GM18861 (cell line): ENCODE data around the gene DMRT2.

Experiments used
- ATAC-seq: cut with Tn5 transposase; IDR thresholded peaks from one replicate; pipeline ENCODE4 v1.9.1; 2021; ENCODE audit not compliant: unreplicated experiment

Gene DMRT2

GRCh38 chr9:1050125-1050895, at the start of gene DMRT2:
DMRT2 (plus strand) TSS chr9:1050357; CDS start chr9:1051614, 1,257 bp downstream.
- ATAC-seq = no peak

GRCh38 chr9:1001838-1002237, 48.3 kb upstream of the DMRT2 start:
- no peak for ATAC-seq

DNA sequence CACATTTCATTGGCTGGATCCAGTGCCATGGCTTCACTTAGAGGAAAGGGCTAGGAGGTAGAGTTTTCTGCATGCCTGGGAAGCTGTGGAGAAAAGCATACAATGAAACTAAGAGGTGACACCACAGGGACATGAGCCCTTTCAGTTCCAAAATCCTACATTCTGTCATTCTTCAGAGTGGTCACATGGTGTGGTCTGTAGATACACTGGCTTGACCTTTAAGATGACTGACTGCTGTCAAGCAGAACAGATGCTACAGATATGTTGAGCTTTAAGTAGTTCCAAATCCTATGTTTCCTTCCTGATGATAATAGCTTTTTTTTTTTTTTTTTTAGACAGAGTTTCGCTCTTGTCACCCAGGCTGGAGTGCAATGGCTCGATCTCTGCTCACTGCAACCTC, 47.5 kb upstream of the DMRT2 start:
- ATAC-seq = no peak

DNA sequence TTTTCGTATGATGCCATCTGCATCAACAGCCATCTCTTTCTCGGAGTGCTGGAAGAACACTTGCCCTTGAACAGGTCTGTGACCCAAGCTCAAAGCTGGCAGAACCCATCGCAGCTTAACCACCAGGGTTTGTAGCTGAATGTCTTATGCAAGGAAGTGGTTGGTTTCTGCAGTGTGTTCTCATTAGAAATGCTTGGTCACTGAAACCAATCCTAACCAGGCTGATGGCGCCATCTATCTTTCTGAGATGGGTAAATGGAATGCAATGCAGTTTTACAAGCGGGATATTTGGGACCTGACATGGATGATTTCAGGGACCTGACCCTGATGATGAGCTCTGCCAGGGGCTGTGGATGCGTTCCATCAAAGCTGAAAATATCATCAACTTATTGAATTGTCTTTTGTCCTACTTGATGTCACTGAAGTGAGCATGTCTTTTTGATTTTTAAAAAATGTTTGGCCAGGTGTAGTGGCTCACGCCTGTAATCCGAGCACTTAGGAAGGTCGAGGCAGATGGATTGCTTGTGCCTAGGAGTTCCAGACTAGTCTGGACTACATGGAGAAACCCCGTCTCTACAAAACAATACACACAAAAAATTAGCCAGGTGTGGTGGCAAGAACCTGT, 45.0 kb upstream of the DMRT2 start:
- ATAC-seq = peak; percentile 71

DNA sequence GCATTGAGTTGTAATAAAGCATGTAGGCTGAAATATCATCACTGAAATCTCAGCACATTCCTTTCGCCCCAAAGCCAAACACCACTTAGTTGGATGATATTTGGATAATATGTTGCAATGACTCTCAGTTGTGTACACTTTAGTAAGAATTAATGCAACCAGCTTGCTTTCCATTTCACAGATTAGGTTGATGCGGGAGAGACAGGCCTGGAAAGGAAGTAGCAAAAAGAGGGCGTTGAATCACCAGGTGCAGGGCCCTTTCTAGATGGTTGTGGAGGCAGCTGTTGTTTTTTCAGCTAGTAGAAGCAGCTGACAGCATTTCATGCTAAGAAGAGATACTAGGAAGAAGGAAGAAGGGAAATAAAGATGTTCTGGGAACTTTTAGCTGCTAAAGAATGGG, 42.8 kb upstream of the DMRT2 start:
- ATAC-seq = no peak

DNA sequence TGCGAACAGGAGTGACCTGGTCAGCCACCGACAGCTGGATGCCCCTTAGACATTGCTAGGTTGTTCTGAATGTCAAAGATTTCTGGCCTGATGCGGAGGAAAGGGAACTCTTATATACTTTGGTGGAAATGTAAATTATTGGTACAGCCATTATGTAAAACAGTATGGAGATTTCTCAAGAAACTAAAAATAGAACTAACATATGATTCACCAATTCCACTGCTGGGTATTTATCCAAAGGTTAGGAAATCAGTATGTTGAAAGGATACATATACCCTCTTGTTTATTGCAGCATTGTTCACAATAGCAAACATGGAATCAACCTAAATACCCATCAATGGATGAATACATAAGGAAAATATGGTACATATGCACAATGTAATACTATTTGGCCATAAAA, 41.9 kb upstream of the DMRT2 start:
- no peak for ATAC-seq

GRCh38 chr9:1009101-1009707, 41.0 kb upstream of the DMRT2 start:
- peak; percentile 88 for ATAC-seq

DNA sequence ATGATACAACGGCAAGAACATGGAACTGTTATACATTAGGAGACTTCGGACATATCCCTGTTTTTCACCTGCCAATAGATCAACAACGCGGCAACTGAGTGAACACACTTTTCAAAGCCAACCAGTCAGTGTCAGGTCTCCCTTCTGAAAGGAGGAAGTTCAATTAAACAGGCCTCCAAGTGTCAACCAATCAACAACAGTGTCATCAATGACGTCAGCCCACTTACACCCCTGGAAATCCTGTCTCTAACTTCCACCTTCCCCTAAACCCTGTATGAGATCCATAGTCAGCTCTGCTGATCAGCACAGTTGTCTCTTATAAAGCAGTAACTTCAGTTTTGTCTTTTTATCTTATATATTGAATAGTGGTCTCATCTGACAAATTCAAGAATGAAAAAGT, 37.1 kb upstream of the DMRT2 start:
- ATAC-seq = no peak

DNA sequence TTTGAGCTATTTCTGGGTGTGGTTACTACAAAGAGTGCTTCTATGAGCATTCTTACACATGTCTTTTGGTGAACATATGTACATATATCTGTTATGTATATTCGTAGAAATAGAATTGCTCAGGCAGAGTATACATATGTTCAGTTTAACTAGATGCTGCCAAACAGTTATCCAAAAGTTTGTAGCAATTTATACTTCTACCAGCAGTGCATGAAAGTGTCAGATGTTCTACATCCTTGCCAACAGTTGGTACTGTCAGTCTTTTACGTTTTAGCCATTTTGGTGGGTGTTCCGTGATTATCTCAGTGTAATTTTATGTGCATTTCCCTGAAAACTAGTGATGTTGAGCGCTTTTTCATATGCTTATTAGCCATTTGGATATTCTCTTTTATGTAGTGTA, 35.9 kb upstream of the DMRT2 start:
- no peak for ATAC-seq

DNA sequence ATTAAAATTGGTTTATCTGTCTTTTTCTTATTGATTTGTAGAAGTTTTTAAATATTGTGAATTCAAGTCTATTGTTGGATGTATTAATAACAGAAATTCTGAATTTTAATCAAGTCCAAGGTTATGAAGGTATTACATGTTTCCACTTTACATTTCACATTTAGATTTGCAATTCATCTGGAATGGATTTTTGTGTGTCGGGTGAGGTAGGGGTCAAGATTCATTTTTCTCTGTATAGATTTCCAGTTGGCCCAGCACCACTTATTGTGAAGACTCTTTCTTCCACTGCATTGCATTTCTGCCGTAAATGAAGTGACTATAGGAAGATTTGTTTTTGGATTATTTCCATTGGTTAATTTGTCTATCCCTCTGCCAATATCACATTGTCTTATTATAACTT, 35.5 kb upstream of the DMRT2 start:
- ATAC-seq = no peak

DNA sequence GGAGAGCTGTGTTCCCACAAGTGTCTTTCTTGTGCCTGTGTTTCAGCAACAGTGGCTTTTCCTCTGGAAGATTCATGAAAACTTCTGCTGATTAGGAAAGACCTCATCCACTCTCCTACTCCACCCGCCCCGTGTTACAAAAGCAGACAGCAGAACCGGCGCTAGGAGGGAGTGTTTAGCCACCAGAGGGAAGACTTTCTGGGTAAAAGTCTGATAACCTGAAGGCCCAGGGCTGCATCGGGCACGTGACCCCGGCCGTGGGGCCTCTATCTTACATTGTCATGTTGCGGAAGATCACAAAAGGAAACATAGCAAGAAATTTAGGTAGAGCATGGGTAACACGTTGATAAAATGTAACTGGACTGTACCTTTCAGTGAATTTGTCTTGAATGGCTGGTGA, 32.0 kb upstream of the DMRT2 start:
- ATAC-seq = no peak

- no peak for ATAC-seq
Observed at GRCh38 chr9:1024112-1024511, 26.0 kb upstream of the DMRT2 start.

DNA sequence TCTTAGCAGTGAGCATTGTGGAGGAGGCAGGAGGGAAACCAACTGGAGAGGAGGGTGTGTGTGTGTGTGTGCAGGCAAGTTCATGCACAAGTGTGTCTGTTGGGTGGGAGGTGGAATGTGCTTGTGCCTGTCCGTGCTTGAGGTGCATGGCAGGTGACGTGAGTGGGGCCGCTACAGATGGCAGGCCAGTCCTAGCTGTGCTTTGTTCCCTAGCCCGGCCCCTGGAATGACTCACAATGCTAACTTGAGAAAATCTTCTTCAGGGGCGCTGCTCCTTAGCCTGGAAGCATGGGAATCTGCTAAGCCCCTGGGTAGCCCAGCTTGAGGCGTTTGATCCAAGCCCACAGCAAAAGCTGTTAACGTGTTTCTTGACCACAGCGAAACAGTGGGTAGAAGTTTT, 25.0 kb upstream of the DMRT2 start:
- ATAC-seq = no peak

GRCh38 chr9:1026219-1026618, 23.9 kb upstream of the DMRT2 start:
- ATAC-seq = no peak

- ATAC-seq = no peak
Observed at GRCh38 chr9:1028501-1029190, 21.5 kb upstream of the DMRT2 start.

GRCh38 chr9:1031951-1032601, 18.1 kb upstream of the DMRT2 start:
- no peak for ATAC-seq

- ATAC-seq = no peak
Observed at GRCh38 chr9:1034271-1034670, 15.9 kb upstream of the DMRT2 start.

GRCh38 chr9:1039589-1039988, 10.6 kb upstream of the DMRT2 start:
- ATAC-seq = no peak

GRCh38 chr9:1042466-1042865, 7.7 kb upstream of the DMRT2 start:
- ATAC-seq = no peak

DNA sequence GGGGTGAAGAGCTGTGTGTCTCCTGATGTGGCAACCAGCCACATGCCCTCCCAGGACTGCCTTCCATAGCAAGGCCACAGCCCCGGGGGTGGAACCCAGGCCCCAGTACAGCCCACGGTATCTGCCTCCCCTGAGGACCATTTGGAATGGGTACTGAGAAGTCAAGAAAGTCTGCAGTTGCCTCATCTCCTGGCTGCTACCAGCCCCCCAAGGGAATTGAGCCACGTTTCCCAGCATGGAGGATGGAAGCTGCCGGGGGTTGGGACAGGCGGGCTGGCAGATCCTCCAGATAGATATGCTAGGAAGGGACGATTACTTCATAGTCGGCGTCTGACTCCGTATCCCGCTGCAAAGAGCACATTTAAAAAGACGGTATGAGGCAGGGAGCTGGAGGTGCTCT, 5.5 kb upstream of the DMRT2 start:
- ATAC-seq = no peak
